ENCODE data around the gene ZNF189.
A peak's percentile ranks its signal among the peaks of the same experiment; 100 is the strongest.
"Not testable (repeated sequence)": the region's sequence is repeated elsewhere in the genome, so short reads cannot be mapped to it uniquely, and the experiment has no call there.

The ZNF189 gene

DNA sequence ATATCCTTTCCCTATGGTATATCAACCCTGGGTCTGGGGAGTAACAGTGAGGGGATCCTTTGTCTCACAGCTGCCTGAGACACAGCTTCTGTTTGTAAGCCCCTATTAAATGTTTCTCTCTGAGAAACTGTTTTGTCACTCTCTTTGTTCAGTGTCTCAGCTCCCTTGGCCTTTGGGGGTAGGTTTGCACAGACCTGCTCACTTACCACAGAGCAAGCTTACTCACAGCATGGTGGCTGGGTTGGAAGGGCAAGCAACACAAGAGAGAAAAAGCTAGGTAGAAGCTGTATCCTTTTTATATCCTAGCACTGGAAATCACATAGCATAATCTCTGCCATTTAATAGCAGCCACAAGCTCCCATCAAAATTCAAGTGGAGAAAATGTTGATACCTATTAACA is 18.4 kb upstream of the ZNF189 start:
- no peak for DNase-seq

DNA sequence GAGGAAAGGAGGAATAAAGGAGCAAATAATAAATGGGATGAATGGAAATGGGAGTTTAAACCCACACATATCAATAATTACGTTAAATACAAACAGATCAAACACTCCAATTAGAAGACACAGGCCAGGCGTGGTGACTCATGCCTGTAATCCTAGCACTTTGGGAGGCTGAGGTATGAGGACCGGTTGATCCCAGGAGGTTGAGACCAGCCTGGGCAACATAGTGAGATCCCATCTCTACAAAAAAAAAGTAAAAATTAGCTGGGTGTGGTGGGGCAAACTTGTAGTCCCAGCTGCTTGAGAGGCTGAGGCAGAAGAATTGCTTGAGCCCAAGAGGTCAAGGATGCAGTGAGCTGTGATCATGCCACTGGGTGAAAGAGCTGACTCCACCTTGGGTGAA is 17.5 kb upstream of the ZNF189 start:
- no peak for DNase-seq

DNA sequence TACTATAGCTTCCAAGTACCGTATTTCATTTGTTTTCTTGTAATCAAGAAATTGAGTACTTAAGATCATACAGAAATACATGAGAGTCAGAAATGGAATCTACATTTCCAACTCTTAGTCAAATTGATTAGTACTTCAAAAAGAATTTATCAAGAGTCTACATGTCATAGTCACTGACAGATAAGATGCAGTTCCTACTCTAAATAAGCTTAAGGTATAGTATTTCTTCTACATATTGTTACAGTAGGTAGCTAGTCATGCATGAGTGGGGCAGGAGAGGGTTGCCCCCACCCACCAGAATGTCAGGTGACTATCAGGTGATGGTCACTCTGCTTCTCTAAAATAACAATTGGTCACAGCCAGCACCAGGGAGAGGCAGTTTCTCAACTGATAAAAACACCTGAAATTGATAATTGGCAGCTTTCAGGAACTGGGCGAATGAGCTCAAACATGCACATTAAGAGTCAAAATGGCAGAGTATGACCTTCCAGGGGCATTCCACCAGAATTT is 16.8 kb upstream of the ZNF189 start:
- DNase-seq = no peak

DNA sequence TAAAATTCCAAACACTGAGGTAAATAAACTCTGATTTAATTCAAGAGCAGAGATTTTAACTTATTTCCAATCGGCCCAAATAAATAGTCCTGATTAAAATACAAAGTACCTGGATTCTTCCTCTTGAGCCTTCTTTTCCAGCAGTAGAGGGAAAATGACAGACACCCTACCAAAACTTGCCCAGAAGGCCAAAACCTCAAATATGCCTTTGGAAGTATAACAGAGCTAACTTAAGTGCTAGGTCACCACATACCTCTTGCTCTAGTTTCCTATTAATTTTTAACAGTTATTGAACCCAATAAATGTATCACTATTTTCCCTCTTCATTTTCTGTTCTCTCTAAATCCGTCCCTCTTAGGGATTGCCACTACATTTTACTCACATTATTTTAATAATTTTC is 15.3 kb upstream of the ZNF189 start:
- no peak for DNase-seq

DNA sequence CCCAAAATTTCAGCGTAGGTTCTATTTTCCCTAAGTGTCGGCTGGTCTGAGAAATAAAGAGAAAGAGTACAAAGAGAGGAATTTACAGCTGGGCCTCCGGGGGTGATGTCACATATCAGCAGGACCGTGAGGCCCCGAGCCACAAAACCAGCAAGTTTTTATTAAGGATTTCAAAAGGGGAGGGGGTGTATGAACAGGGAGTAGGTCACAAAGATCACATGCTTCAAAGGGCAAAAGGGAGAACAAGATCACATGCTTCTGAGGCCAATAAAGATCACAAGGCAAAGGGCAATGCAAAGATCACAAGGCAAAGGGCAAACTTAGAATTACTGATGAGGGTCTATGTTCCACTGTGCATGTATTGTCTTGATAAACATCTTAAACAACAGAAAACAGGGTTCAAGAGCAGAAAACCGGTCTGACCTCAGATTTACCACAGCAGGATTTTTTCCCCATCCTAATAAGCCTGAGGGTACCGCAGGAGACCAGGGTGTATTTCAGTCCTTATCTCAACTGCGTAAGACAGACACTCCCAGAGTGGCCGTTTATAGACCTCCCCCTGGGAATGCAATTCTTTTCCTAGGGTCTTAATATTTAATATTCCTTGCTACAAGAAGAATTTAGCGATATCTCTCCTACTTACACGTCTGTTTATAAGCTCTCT is 13.6 kb upstream of the ZNF189 start, which contains the start of gene BAAT:
BAAT (minus strand) TSS at position 134 of the 664 bp plus-strand sequence. CDS start 13,602 bp downstream, outside the sequence.
- DNase-seq = not testable (repeated sequence)

DNA sequence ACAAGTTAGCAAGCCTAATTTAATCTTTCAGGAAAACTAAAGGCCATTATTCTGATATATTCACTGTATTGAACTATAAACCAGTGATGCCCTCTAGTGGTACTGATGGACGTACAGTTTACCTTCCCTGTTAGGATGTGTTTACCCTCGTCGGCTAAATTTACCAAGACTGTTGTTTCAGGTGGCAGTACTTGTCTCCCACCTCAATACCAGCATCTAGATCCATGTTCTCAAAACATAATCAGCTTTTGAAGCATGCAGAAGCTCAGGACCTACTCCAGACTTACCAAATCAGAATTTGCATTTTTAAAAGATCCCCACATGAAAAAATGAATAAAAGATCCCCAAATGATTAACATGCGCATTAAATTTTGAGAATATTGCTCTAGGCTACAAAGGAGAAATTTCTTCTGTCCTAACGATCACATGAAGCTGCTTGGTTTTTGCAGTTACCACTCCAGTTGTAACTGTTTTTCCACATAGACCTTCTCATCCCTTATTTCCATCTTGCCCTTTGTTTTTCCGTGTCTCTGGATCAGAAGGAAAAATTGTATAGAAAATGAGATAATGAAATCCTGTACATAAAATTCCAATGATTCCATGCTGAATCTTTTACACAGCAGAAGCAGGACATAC is 10.7 kb upstream of the ZNF189 start:
- peak in 1 of 51 donors; percentile 65 for DNase-seq

DNA sequence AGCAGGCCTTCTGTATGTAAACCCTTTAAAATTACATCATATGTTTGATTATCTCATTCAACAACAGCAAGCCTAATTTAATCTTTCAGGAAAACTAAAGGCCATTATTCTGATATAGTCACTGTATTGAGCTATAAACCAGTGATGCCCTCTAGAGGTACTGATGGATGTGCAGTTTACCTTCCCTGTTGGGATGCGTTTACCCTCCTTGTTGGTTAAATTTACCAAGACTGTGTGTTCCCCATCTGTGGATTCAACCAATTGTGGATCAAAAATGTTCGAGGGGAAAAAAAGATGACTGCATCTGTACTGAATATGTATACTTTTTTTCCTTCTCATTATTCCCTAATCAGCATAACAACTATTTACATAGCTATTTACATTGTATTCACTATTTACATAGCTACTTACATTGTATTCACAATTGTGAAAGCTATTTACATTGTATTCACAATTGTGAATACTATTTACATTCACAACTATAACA is 10.1 kb upstream of the ZNF189 start:
- peak in 2 of 51 donors; percentile 4 to 42 for DNase-seq

DNA sequence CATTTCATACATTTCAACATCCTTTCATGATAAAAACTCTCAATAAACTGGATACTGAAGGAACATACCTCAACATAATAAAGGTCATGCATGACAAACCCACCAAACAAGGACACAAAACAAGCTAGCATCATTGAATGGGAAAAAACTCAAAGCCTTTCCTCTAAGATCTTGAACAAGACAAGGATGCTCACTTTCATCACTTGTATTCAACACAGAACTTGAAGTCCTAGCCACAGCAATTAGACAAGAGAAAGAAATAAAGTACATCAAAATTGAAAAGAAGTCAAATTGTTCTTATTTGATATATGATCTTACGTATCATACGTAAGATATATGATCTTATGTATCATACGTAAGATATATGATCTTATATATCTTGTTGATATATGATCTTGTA is 5.5 kb upstream of the ZNF189 start:
- DNase-seq = no peak

DNA sequence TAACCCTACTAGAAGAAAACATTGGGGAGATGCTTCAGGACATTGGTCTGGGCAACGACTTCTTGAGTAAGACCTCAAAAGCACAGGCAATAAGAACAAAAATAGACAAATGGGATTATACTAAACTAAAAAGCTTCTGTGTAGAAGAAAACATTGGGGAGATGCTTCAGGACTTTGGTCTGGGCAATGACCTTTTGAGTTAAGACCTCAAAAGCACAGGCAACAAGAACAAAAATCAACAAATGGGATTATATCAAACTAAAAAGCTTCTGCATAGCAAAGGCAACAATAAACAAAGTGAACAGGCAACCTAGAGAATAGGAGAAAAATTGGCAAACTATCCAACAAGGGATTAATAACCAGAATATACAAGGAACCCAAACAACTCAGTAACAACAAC is 4.0 kb upstream of the ZNF189 start:
- no peak for DNase-seq

DNA sequence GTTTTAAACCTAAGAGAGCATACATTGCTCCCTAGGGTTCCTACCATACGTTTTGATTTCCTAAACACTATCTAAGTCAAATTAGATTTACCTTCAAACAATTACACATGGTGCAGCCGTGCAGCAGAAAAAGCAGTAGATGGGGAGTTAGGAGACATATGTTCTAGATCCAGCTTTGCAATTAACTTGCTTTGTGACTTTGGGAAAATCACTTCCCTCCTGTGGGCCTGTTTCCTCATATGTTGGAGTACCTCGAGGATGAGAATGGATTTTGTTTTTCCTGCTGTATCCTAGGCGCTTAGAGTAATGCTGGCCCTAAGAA is 944 bp upstream of the ZNF189 start:
- DNase-seq = peak in 1 of 51 donors; percentile 21

DNA sequence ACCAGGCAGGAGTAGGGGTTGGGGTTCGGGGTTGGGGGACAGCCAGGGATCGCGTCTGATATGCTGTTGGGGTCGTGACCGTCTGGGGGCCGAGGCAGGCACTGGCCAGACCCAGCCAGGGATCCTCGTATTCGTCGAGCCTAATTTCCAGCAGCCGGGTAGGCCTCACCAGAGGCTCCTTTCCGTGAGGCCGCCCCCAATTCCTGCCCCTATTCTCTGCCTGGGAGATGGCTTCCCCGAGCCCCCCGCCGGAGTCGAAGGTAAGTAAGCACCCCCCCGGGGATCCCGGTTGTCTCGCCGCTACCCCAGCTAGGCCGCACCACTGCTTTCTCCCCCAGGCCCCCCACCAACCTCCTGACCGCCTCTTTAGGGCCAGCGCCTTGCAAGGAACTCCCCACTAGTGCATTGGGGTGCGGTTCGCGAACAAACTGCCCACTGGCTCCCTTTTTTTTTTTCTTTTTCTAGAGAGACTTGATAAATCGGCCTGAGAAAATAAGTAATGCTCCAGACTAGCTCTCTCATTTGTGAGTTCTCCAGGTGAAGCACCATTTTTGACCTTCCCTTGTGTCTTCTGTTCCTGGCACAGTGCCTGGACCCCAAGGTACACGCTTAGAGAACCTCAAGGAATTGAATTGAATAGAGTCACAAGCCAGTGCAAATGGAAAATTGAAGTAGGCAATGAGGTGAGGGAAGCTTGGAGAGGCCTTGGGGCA is 435 bp downstream of the ZNF189 start:
- DNase-seq = peak in 16 of 51 donors; percentile 8 to 71 (median 56)

DNA sequence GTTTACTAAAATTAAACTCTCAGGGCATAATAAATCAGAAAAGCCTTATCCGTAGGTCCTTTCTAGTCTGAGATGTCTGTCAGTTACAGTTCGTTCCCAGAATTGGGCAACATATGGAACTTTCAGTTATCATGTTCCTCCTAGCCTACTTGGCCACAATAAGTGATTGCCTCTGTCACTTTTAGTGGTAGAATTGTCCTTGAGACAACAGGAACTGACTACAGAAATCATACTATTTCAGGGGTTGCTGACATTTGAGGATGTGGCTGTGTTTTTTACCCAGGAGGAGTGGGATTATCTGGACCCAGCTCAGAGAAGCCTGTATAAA is 956 bp downstream of the ZNF189 start:
- no peak for DNase-seq

DNA sequence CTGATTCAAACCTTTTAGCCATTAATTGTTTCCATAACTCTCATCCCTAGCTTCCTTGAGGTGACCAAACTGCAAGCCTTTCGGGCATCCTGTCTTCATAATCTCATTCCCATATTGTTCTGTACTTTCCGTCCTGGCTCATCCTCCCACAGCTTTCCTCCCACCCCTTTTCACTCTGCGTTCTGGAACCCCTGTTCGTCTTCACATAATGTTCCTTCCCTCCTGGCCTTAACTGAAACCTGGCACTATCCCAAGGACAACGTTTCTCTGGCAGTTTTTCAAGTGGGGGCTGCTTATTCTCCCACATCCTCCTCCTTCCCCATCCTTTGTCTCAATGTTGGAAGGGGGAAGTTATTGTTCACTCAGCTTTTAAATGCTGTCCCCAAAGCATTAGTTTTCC is 1.5 kb downstream of the ZNF189 start:
- peak in 1 of 51 donors; percentile 16 for DNase-seq

DNA sequence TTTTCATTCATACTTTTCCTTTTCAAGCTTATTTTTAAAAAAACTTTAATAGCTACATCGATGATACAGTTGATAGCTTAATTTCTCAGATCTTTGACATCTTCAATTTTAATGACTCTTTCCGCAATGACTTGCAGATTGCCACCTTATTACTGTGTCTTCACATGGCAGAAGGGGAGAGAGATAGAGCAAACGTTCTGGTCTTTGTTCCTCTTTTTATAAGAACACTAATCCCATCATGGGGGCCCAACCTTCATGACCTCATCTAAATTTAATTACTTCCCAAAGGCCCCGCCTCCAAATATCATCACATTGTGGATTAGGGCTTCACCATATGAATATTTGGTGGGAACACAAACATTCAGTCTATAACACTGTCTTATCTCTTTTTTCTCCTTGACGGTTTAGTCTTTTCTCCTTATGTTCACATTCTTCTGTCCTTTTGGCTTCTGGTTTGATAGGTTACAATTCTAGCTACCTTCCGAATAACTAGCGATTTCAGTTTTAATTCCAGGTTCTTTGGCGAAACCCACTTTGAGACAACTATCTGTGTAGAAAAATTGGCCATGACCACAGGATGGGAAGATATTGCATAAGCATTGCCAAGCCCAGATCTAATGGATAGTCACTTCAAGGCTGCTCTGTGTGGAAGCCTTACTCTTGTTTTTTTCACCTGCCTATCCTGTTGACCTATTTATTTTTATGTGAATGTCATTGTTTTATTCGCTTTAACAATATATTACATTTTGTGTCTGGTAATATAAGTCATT is 5.0 kb downstream of the ZNF189 start:
- no peak for DNase-seq

DNA sequence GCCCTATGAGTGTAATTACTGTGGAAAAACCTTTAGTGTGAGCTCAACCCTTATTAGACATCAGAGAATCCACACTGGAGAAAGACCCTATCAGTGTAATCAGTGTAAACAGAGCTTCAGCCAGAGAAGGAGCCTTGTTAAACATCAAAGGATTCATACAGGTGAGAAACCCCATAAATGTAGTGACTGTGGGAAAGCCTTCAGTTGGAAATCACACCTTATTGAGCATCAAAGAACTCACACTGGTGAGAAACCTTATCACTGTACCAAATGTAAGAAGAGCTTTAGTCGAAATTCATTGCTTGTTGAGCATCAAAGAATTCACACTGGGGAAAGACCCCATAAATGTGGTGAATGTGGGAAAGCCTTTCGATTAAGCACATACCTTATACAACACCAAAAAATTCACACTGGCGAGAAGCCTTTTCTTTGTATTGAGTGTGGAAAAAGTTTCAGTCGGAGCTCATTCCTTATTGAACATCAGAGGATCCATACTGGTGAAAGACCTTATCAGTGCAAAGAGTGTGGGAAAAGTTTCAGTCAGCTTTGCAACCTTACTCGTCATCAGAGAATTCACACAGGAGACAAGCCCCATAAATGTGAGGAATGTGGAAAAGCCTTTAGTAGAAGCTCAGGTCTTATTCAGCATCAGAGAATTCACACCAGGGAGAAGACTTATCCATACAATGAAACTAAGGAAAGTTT is 9.9 kb downstream of the ZNF189 start:
- DNase-seq = no peak

DNA sequence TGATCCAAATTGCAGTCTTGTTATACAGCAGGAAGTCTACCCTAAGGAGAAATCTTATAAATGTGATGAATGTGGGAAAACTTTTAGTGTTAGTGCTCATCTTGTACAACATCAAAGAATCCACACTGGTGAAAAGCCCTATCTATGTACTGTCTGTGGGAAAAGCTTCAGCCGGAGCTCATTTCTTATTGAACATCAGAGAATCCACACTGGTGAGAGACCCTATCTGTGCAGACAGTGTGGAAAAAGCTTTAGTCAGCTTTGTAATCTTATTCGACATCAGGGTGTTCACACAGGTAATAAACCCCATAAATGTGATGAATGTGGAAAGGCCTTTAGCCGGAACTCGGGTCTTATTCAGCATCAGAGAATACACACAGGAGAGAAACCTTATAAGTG is 10.4 kb downstream of the ZNF189 start:
- no peak for DNase-seq

DNA sequence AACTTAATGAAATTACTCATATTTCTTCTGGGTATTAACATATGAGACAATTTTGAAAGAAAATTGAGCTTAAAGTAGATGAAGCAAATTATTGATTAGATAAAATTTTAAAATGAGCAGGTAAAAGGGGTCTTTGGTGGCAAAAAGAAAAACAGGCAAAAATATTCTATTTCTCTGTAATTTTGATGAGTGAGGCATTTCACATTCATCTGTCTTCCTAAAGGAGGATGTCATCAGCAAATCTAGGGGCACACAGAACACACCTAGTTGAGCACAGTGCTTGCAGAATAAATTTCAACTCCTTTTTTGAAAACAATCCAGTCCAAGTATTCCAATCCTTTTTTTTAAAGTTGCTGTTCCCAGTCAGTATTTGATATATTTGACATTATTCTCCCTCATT is 16.2 kb downstream of the ZNF189 start:
- no peak for DNase-seq

DNA sequence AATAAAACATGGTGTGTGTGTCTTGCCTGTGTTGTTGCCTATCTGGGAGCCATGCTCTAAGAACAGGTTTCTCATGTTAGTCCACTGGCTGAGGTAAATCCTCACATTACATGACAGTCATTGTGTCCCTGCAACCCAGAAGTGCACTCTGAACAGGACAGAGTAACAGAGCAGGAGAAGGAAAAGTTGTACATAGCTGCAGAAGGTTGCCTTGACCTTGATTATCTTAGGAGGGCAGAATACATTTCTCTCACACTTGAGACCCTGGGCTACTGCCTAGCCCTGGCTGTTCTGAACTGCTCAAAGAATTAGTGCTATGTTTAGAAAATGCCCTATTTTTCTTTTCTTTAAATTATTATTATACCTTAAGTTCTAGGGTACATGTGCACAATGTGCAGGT is 16.9 kb downstream of the ZNF189 start:
- no peak for DNase-seq

DNA sequence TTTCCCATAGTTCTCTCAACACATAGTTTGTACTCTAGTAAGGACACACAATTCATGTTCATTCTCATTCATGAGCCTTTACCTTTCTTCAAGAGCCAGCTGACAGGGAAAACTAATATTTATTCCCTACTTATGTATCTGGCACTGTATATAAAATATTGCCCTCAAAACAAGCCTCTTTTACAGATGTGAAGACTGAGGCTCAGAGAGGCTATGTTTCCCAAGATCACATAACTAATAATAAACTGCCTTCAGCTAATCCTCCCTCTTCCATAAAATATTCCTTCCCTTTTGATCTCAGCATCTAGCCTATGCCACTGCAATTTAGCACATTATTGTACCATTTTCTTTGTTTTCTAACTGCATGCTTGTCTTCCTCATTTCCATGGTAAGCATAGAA is 18.7 kb downstream of the ZNF189 start:
- no peak for DNase-seq

DNA sequence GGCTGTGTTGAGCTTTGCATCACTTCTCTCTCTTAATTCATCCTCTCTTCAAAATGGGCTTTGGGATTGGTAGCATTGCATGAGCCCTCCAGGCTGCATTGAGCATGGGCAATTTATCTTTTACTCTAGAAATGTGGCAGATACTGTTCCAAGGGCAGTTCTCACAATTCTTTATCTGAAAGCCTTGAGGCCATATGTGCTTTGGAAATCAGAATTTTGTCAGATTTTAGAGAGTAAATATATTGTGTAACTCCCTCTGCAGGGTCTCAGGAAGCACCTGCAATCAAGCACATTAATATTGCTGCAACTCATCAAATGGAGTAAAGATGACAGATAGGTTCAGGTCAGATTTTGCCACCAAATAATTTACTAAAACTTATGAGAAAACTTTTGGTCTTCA is 19.3 kb downstream of the ZNF189 start:
- DNase-seq = no peak
